HEK293T (cell line): ENCODE measurements around the gene TBC1D16.
A peak's percentile ranks its signal among the peaks of the same experiment; 100 is the strongest.

ENCODE experiments used
- CTCF ChIA-PET: fragments of 350-600 bp; formaldehyde crosslinking; extraction: SDS; loops from one replicate; lab custom pipeline; 2021; ENCODE audit warnings: antibody characterized with exemption, inconsistent platforms; lab: Yijun Ruan, JAX
- POLR2A ChIA-PET: fragments of 350-600 bp; formaldehyde crosslinking; extraction: SDS; loops from one replicate; lab custom pipeline; 2020; ENCODE audit warnings: antibody characterized with exemption, inconsistent platforms; lab: Yijun Ruan, JAX
- DNase-seq: peaks from one replicate; pipeline ENCODE4 v3.0.0; 2012; ENCODE audit warnings: mixed read lengths; ENCODE audit errors: extremely low spot score
- ARNT ChIP-seq: fragments of 450-650 bp; IDR thresholded peaks from 2 replicates; pipeline ENCODE4 v1.6.1; 2017; ENCODE audit warnings: mild to moderate bottlenecking
- BHLHE40 ChIP-seq: fragments of 450-650 bp; IDR thresholded peaks from 2 replicates; pipeline ENCODE4 v1.6.1; 2016; ENCODE audit warnings: mild to moderate bottlenecking, moderate library complexity, borderline replicate concordance
- CTBP1 ChIP-seq: fragments of 450-650 bp; IDR thresholded peaks from 2 replicates; pipeline ENCODE4 v1.6.1; 2016; ENCODE audit warnings: borderline replicate concordance
- ELF4 ChIP-seq: fragments of 450-650 bp; IDR thresholded peaks from 2 replicates; pipeline ENCODE4 v1.6.1; 2017; ENCODE audit warnings: antibody characterized with exemption
- FOXA1 ChIP-seq: fragments of 450-650 bp; IDR thresholded peaks from 2 replicates; pipeline ENCODE4 v1.6.1; 2016; ENCODE audit warnings: mild to moderate bottlenecking
- FOXK2 ChIP-seq: fragments of 450-650 bp; IDR thresholded peaks from 2 replicates; pipeline ENCODE4 v1.6.1; 2016; ENCODE audit warnings: mild to moderate bottlenecking
- FOXM1 ChIP-seq: fragments of 450-650 bp; IDR thresholded peaks from 2 replicates; pipeline ENCODE4 v1.6.1; 2017; ENCODE audit warnings: mild to moderate bottlenecking, borderline replicate concordance
- HDGF ChIP-seq: fragments of 450-650 bp; IDR thresholded peaks from 2 replicates; pipeline ENCODE4 v1.6.1; 2017; ENCODE audit warnings: antibody characterized with exemption, borderline replicate concordance
- L3MBTL2 ChIP-seq: fragments of 450-650 bp; conservative IDR thresholded peaks from 2 replicates; pipeline ENCODE4 v1.6.1; 2016; ENCODE audit warnings: mild to moderate bottlenecking
- LEF1 ChIP-seq: fragments of 450-650 bp; IDR thresholded peaks from 2 replicates; pipeline ENCODE4 v1.6.1; 2017; ENCODE audit warnings: mild to moderate bottlenecking, borderline replicate concordance
- NFRKB ChIP-seq: fragments of 450-650 bp; IDR thresholded peaks from 2 replicates; pipeline ENCODE4 v1.6.1; 2016; ENCODE audit warnings: mild to moderate bottlenecking, moderate library complexity
- SP1 ChIP-seq: fragments of 450-650 bp; IDR thresholded peaks from 2 replicates; pipeline ENCODE4 v1.6.1; 2017
- SUZ12 ChIP-seq: fragments of 450-650 bp; IDR thresholded peaks from 2 replicates; pipeline ENCODE4 v1.6.1; 2016; ENCODE audit warnings: mild to moderate bottlenecking
- TARDBP ChIP-seq: fragments of 450-650 bp; IDR thresholded peaks from 2 replicates; pipeline ENCODE4 v1.6.1; 2016
- ZNF384 ChIP-seq: fragments of 450-650 bp; IDR thresholded peaks from 2 replicates; pipeline ENCODE4 v1.6.1; 2016
- TF ChIP-seq, protein P1 (sequence below): fragments of 450-650 bp; IDR thresholded peaks from 2 replicates; pipeline ENCODE4 v1.6.1; 2016

TBC1D16 gene

DNA sequence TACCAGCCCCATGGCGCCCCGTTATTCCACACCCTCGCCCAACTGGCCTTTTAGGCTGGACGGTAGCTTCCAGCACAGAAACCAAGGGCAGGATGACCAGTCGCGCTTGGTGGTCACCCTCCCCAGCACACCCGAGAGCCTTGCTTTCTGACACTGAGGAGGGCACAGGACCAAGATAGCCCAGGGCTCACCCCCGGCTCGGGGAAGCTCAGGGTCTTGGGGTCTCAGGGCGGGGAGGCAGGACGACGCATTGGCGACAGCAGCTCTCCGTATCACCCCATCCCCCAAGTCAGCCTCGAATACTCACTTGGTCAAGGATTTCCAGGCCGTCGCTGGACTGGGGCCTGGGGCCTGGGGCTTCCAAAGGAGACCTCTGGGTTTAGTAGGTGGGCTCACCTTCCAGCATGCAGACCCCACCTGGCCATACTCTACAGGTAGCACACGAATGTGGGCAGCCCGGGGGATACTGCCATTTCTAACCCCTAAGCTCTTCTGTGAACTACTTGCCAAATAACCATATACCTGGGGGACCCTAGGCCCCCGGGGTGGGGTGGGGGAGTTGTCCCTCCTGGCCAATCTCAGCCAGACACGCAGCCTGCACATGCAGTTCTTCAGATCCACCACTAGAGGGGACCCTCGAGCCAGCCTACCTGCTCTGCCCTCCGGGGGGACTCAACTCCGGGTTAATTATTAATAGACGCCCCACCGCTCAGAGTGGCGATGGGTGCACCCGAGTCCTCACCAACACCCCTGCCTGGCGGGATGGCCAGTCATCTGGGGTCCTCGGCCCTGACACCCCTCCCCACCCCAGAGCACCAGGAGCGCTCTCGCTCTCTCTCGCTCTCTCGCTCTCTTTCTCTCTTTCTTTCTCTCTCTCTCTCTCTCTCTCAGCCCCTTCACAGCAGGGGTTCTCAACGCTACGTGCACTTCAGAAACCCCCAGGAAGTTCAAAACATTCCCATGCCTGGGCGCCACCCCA is 30.0 kb downstream of the TBC1D16 start:
- CTCF ChIA-PET: interaction anchor here (0.5 to 2.9 kb wide), 10 partner anchors 11 to 343 kb away, joined by 3 to 29 read pairs (median 3); partner anchors contain the start of gene GAA

DNA sequence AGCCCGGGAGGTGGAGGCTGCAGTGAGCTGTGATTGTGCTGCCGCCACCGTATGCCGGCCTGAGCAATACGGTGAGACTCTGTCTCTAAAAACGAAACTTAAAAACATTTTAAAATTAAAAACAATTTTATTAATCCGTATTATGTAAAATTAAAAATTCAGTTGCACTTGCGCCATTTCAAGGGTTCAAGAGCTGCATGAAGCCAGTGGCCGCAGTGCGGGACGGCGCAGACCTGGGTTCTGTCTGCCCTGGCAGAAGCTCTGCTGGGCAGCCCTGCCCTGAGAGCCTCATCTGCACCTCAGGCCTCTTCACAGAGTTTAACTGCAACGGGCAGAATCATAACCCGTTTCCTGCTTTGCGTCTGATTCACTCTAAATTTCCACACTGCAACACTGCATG is 31.7 kb downstream of the TBC1D16 start:
- DNase-seq: no peak
- ChIA-PET POLR2A (interaction anchor here (0.6 to 3.5 kb wide), 3 partner anchors 10 to 21 kb away, joined by 4 to 12 read pairs (median 4); no protein-coding TSS in a partner anchor), CTCF (interaction anchor here (0.9 kb wide), 1 partner anchor 82 kb away, joined by 3 read pairs; no protein-coding TSS in a partner anchor)
- TF ChIP-seq HDGF (no peak), NFRKB (no peak), LEF1 (no peak), FOXM1 (no peak), FOXK2 (no peak), ARNT (no peak), ELF4 (no peak), CTBP1 (no peak), SP1 (no peak)

More for the DNA sequence above, 30.0 kb downstream of the TBC1D16 start:
- POLR2A ChIA-PET: interaction anchor here (0.7 to 3.8 kb wide), 2 partner anchors 11 to 13 kb away, joined by 3 to 35 read pairs; no protein-coding TSS in a partner anchor
- DNase-seq: peak; percentile 87
- TF ChIP-seq FOXM1: no peak
- TF ChIP-seq ZNF384: no peak
- TF ChIP-seq HDGF: no peak
- no peak for TF ChIP-seq FOXA1
- TF ChIP-seq, protein P1, sequence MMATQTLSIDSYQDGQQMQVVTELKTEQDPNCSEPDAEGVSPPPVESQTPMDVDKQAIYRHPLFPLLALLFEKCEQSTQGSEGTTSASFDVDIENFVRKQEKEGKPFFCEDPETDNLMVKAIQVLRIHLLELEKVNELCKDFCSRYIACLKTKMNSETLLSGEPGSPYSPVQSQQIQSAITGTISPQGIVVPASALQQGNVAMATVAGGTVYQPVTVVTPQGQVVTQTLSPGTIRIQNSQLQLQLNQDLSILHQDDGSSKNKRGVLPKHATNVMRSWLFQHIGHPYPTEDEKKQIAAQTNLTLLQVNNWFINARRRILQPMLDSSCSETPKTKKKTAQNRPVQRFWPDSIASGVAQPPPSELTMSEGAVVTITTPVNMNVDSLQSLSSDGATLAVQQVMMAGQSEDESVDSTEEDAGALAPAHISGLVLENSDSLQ: no peak
- no peak for TF ChIP-seq LEF1
- TF ChIP-seq ARNT: no peak
- no peak for TF ChIP-seq CTBP1
- no peak for TF ChIP-seq FOXK2
- TF ChIP-seq L3MBTL2: no peak
- no peak for TF ChIP-seq ELF4
- TF ChIP-seq NFRKB: no peak
- no peak for TF ChIP-seq SUZ12
- TF ChIP-seq SP1: no peak
- TF ChIP-seq BHLHE40: no peak
- TF ChIP-seq TARDBP: no peak

DNA sequence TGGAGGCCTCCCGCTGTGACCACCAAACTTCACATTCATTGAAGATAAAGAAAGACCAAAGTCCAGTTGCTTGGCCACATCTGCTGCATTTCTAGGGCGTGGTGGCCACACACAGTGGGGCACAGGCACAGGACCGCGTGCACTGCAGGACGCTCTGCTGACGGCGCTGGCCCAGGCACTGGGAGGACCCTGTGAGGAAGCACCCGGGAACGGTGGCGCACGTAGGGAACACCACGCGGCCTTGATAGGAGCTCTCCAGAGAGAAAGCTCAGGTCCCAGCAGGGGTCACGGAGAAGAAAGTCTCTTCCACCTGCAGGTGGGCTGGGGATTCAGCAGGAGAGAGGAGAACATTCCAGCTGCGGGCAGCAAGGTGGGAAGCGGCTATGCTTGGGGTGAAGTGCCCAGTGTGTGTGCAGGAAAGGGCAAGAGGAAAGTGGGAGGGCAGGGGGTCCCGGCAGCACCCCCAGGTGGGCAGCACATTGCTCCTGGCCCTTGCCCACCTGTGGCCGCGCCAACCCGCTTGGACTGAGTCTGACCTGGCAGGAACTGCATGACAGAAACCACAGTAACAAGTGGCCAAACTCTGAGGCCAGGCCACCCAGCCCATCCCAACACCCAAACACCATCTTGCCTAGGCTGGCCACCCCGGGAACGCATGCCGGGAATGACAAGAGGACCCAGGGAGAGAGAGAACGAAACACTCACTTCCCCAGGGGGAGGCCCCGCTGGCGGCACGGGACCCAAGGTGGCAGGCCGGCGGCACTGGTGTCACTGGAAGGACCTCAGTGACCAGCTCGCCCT is 32.8 kb downstream of the TBC1D16 start:
- ChIA-PET CTCF (interaction anchor here (0.7 kb wide), 1 partner anchor 309 kb away, joined by 4 read pairs; no protein-coding TSS in a partner anchor), POLR2A (interaction anchor here (3.5 kb wide), 1 partner anchor 9 kb away, joined by 12 read pairs; no protein-coding TSS in a partner anchor)
- DNase-seq: no peak
- TF ChIP-seq LEF1 (no peak), CTBP1 (no peak)

DNA sequence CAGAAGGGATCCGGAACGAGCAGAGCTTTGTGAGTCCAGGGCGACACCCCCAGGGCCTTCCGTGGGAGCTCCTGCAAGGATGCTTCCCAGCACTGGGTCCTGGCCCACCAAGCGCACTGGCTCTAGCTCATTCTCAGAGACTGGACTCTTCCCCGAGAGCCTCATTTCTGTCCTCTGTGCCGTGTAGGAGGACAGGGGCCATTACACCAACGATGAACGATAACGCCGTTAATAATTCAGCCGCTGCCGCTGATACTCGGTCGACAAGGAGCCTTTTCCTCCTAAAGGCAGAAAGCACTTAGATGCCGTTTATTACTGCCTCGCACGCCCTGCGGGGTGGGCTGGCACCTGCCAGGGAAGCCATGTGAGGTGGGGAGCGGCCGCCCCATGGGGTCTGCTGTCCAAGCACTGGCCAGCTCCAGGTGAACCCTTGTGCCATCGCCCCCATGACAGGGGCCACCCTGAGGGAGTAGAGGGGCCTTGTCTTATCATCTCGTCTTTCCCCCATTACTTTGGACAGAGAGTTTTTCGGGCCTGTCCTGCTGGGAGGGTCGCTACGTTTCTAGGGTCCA is 33.5 kb downstream of the TBC1D16 start:
- ChIA-PET POLR2A (interaction anchor here (3.5 kb wide), 1 partner anchor 8 kb away, joined by 12 read pairs; no protein-coding TSS in a partner anchor), CTCF (no interaction called here)
- TF ChIP-seq FOXK2 (no peak), FOXM1 (no peak), CTBP1 (no peak), ELF4 (no peak), FOXA1 (no peak), TARDBP (no peak), SP1 (no peak), L3MBTL2 (no peak), HDGF (no peak), SUZ12 (no peak), ARNT (no peak), LEF1 (no peak), NFRKB (no peak), ZNF384 (no peak), BHLHE40 (no peak)
- TF ChIP-seq, protein P1: no peak
- no peak for DNase-seq

DNA sequence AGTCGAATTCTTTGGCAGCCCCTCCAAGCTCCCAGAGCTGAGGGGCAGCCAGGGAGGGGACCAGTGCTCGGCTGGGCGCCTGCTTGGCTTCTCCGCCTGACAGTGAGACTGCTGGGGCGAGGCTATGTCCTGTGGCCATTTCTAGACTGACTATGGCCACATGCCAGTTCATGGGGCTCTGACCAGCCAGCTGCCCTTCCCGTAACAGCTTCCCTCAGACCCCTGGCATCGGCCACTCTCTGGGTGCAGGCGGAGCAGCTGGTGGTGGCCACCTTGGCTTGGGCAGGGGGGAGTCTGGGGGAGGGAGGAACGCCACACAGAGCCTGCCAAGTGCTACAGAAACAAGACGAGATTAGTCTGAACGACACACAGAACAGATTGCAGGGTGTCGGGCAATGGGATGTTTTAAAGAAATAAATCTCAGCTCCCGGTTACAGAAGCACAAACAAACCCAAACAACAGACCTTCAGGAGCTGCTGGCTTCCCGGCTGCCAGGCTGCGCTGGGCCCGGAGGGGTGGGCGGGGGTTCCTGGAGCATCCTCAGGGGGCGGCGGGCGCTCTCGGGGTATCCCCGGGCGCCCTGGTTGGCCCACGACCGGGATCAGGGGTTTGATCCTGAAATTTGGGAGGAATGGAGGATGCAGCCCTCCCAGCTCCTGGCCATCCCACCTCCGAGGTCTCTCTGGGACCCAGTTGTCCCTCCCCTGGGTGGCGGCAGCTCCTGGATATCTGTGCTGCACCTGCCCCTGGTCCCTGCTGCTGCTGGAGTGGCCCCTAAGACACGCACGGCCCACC is 34.5 kb downstream of the TBC1D16 start:
- TF ChIP-seq LEF1: no peak
- TF ChIP-seq SUZ12: no peak
- no peak for TF ChIP-seq CTBP1
- no peak for TF ChIP-seq ARNT
- no peak for TF ChIP-seq FOXK2
- no peak for TF ChIP-seq BHLHE40
- TF ChIP-seq TARDBP: no peak
- no peak for TF ChIP-seq ELF4
- no peak for TF ChIP-seq SP1
- CTCF ChIA-PET: interaction anchor here (0.7 to 1.0 kb wide), 2 partner anchors 145 to 200 kb away, joined by 3 read pairs; no protein-coding TSS in a partner anchor
- no peak for DNase-seq
- POLR2A ChIA-PET: interaction anchor here (1.5 to 3.5 kb wide), 2 partner anchors 7 to 9 kb away, joined by 4 to 12 read pairs; no protein-coding TSS in a partner anchor
